HepG2 (cell line): ENCODE data around the gene ABHD15. TPM values are rescaled to one million over a fixed set of nuclear protein-coding genes. Genes with fewer than 3 reads are reported as not detected.
A peak's percentile ranks its signal among the peaks of the same experiment; 100 is the strongest.

Experiments
- HES4 ChIP-seq: sonication (generic); formaldehyde crosslinking; IDR thresholded peaks from 2 replicates; pipeline ENCODE4 v1.9.0; 2021; ENCODE audit warnings: mild to moderate bottlenecking, missing genetic modification reagents, borderline replicate concordance
- MED1 ChIP-seq: sonication (generic); formaldehyde crosslinking; IDR thresholded peaks from 2 replicates; pipeline ENCODE4 v1.4.0; 2020; ENCODE audit warnings: missing genetic modification reagents
- NBN ChIP-seq: fragments of 450-650 bp; conservative IDR thresholded peaks from 2 replicates; pipeline ENCODE4 v1.6.1; 2017
- PATZ1 ChIP-seq: sonication (generic); formaldehyde crosslinking; IDR thresholded peaks from 2 replicates; pipeline ENCODE4 v1.4.0; 2020; ENCODE audit warnings: missing genetic modification reagents
- PAWR ChIP-seq: sonication (generic); formaldehyde crosslinking; IDR thresholded peaks from 2 replicates; pipeline ENCODE4 v1.4.0; 2020; ENCODE audit warnings: missing genetic modification reagents, mild to moderate bottlenecking, borderline replicate concordance
- SIX4 ChIP-seq: sonication (generic); formaldehyde crosslinking; IDR thresholded peaks from 2 replicates; pipeline ENCODE4 v1.4.0; 2020; ENCODE audit warnings: missing genetic modification reagents
- SRF ChIP-seq: IDR thresholded peaks from 2 replicates; pipeline ENCODE4 v1.6.1; 2011; ENCODE audit warnings: mild to moderate bottlenecking, low read depth, low read length, moderate library complexity
- TEAD3 ChIP-seq: optimal IDR thresholded peaks from 2 replicates; pipeline ENCODE3; 2016; ENCODE audit warnings: borderline replicate concordance
- XRCC5 ChIP-seq: fragments of 200-400 bp; formaldehyde crosslinking; optimal IDR thresholded peaks from 2 replicates; pipeline ENCODE3; 2017; ENCODE audit warnings: mild to moderate bottlenecking, low read length
- ZIK1 ChIP-seq: sonication (generic); formaldehyde crosslinking; IDR thresholded peaks from 2 replicates; pipeline ENCODE4 v1.5.0; 2020; ENCODE audit warnings: mild to moderate bottlenecking, low read depth, missing genetic modification reagents, borderline replicate concordance
- ZNF577 ChIP-seq: sonication (generic); formaldehyde crosslinking; IDR thresholded peaks from 2 replicates; pipeline ENCODE4 v1.4.0; 2020; ENCODE audit warnings: mild to moderate bottlenecking, low read depth, missing genetic modification reagents, borderline replicate concordance
- ZNF614 ChIP-seq: IDR thresholded peaks from 2 replicates; pipeline ENCODE4 v1.6.1; 2018; ENCODE audit warnings: missing biosample characterization, missing genetic modification reagents, inconsistent platforms, borderline replicate concordance
- ZNF691 ChIP-seq: sonication (generic); formaldehyde crosslinking; IDR thresholded peaks from 2 replicates; pipeline ENCODE4 v1.4.0; 2020; ENCODE audit warnings: missing genetic modification reagents, low read depth, mild to moderate bottlenecking, borderline replicate concordance
- ZNF772 ChIP-seq: sonication (generic); formaldehyde crosslinking; IDR thresholded peaks from 2 replicates; pipeline ENCODE4 v1.5.0; 2020; ENCODE audit warnings: mild to moderate bottlenecking, missing genetic modification reagents
- ZNF800 ChIP-seq: sonication (generic); formaldehyde crosslinking; IDR thresholded peaks from 2 replicates; pipeline ENCODE4 v1.4.0; 2020; ENCODE audit warnings: missing genetic modification reagents
- polyA plus RNA-seq, 8 experiments: library from polyadenylated mRNA; depleted of rRNA in 3 of 8; stranded (reverse) in 7 of 8; unstranded in 1 of 8; fragments of >200 nt; fragmentation: Illumina TruSeq in 4 of 8; extraction: Trizol in 4 of 8; gene quantifications; 2 replicates each; pipeline versions ENCODE4 v1.2.1 to v1.2.3, GENCODE V29; 2011 to 2016; ENCODE audit warnings: low read depth in 4 of 8, missing spikeins in 1 of 8, mixed read lengths in 1 of 8; ENCODE audit not compliant: insufficient read depth in 1 of 8
- total RNA-seq, 5 experiments: library from RNA; depleted of rRNA; stranded (reverse); fragments of >200 nt; fragmentation: Illumina TruSeq; extraction: Trizol; gene quantifications; 2 replicates each; pipeline ENCODE4 v1.2.3, GENCODE V29; 2016; ENCODE audit warnings: low read depth in 1 of 5
- TF ChIP-seq, protein P1 (sequence below): IDR thresholded peaks from 2 replicates; pipeline ENCODE4 v1.4.0; 2020; ENCODE audit warnings: mild to moderate bottlenecking, missing genetic modification reagents
- TF ChIP-seq, protein P2 (sequence below): IDR thresholded peaks from 2 replicates; pipeline ENCODE4 v1.6.1; 2018; ENCODE audit warnings: missing genetic modification reagents
- TF ChIP-seq, protein P3 (sequence below): sonication (generic); formaldehyde crosslinking; IDR thresholded peaks from 2 replicates; pipeline ENCODE4 v1.8.1; 2022; ENCODE audit warnings: mild to moderate bottlenecking, missing genetic modification reagents

ABHD15 gene
- total and polyA plus RNA-seq, 2 of the 13 experiments (the other 11 are each of a cell fraction or from before 2014, with no cell fraction given): 2.4 to 7.7 TPM

GRCh38 chr17:29615492-29616299 is 48.9 kb upstream of the ABHD15 start (continued):
- TF ChIP-seq HES4 (CRISPR knock-in tag) (no peak), ZNF800 (CRISPR knock-in tag) (peak; percentile 78), PATZ1 (CRISPR knock-in tag) (no peak), SRF (no peak), SIX4 (CRISPR knock-in tag) (no peak), ZNF577 (CRISPR knock-in tag) (no peak), TEAD3 (CRISPR knock-in tag) (no peak), MED1 (CRISPR knock-in tag) (no peak), ZNF772 (no peak), ZNF614 (no peak; the same call in 1 of the 2 replicates), ZIK1 (CRISPR knock-in tag) (peak; percentile 12; the same call in 1 of the 2 replicates), ZNF691 (no peak), NBN (no peak), PAWR (CRISPR knock-in tag) (no peak), XRCC5 (no peak)
- TF ChIP-seq, protein P1, sequence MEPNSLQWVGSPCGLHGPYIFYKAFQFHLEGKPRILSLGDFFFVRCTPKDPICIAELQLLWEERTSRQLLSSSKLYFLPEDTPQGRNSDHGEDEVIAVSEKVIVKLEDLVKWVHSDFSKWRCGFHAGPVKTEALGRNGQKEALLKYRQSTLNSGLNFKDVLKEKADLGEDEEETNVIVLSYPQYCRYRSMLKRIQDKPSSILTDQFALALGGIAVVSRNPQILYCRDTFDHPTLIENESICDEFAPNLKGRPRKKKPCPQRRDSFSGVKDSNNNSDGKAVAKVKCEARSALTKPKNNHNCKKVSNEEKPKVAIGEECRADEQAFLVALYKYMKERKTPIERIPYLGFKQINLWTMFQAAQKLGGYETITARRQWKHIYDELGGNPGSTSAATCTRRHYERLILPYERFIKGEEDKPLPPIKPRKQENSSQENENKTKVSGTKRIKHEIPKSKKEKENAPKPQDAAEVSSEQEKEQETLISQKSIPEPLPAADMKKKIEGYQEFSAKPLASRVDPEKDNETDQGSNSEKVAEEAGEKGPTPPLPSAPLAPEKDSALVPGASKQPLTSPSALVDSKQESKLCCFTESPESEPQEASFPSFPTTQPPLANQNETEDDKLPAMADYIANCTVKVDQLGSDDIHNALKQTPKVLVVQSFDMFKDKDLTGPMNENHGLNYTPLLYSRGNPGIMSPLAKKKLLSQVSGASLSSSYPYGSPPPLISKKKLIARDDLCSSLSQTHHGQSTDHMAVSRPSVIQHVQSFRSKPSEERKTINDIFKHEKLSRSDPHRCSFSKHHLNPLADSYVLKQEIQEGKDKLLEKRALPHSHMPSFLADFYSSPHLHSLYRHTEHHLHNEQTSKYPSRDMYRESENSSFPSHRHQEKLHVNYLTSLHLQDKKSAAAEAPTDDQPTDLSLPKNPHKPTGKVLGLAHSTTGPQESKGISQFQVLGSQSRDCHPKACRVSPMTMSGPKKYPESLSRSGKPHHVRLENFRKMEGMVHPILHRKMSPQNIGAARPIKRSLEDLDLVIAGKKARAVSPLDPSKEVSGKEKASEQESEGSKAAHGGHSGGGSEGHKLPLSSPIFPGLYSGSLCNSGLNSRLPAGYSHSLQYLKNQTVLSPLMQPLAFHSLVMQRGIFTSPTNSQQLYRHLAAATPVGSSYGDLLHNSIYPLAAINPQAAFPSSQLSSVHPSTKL (CRISPR knock-in tag): no peak
- TF ChIP-seq, protein P2, sequence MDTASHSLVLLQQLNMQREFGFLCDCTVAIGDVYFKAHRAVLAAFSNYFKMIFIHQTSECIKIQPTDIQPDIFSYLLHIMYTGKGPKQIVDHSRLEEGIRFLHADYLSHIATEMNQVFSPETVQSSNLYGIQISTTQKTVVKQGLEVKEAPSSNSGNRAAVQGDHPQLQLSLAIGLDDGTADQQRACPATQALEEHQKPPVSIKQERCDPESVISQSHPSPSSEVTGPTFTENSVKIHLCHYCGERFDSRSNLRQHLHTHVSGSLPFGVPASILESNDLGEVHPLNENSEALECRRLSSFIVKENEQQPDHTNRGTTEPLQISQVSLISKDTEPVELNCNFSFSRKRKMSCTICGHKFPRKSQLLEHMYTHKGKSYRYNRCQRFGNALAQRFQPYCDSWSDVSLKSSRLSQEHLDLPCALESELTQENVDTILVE (CRISPR knock-in tag): no peak; the same call in 1 of the 2 replicates
- TF ChIP-seq, protein P3, sequence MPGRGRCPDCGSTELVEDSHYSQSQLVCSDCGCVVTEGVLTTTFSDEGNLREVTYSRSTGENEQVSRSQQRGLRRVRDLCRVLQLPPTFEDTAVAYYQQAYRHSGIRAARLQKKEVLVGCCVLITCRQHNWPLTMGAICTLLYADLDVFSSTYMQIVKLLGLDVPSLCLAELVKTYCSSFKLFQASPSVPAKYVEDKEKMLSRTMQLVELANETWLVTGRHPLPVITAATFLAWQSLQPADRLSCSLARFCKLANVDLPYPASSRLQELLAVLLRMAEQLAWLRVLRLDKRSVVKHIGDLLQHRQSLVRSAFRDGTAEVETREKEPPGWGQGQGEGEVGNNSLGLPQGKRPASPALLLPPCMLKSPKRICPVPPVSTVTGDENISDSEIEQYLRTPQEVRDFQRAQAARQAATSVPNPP (CRISPR knock-in tag): no peak
